Measurements from ENCODE around the gene GK.
"Not testable (repeated sequence)": the region's sequence is repeated elsewhere in the genome, so short reads cannot be mapped to it uniquely, and the experiment has no call there.

GK gene

DNA sequence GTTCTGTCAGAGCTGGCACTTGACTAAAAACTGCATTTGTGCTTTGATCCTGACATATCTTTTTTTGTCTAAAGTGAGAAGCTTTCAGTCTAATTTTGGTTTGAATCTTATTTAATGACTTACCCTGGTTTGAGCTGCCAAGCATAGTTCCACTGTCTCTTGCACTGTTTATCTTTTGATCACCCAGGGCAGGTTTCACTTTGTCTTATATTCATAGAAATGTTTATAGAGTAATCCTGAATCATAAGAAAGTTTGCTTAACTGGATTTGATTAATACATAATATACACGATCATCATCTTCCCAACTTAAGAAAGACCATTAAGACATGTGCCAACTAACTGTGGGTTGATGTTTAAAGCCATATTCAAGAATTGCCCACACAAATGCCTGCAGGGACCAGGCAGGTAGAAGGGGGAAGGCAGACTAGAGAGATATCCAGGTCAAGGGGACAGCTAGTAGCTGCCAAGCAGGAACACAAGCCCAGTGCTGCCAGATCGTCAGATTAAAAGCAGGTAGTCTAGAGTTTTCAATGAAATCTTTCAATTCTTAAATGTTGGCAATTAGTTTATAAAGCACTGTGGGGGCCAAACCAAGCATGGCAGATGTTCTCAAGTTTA lies 1.9 kb downstream of the GK start:
- DNase-seq = no peak

GRCh38 chrX:30655991-30656390 lies 2.8 kb downstream of the GK start:
- no peak for DNase-seq

- no peak for DNase-seq
Measured at GRCh38 chrX:30657196-30658161, 4.3 kb downstream of the GK start.

GRCh38 chrX:30659421-30659820 lies 6.2 kb downstream of the GK start:
- no peak for DNase-seq

GRCh38 chrX:30661228-30661627 lies 8.0 kb downstream of the GK start:
- no peak for DNase-seq

DNA sequence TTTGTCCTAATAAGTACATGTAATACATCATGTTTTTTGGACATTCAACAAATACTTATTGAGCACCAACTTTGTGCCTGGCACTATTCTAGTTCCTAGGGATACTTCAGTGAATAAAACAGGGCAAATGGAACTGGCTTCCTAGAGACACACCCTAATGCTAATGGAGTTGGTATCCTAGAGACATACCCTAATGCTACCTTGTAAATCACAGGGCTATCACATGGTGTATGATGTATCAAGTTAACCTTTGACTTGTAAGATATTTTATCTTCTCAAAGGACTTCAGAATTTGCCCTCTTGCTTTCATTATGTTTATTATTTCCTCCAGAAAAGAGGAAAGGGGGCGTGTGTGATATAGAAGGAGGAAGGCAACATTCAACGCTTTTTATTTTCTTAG lies 10.1 kb downstream of the GK start:
- DNase-seq = no peak

DNA sequence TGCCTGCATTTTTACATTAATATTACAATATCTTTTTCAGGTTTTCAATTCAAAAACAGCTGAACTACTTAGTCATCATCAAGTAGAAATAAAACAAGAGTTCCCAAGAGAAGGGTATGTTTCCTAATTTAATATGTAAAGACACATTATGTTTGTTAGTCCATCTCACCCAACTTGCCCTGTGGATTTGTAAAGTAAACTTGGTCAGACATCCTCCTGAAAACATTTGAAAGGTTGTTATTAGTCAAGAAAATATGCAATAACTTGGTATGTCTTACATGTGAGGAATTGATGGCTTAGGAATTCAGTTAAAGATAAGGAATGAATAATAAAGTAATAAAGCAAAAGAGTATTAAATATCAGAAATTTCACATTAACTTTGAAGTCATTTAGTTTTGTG lies 12.2 kb downstream of the GK start:
- no peak for DNase-seq

- no peak for DNase-seq
Measured at GRCh38 chrX:30666094-30666493, 12.9 kb downstream of the GK start.

DNA sequence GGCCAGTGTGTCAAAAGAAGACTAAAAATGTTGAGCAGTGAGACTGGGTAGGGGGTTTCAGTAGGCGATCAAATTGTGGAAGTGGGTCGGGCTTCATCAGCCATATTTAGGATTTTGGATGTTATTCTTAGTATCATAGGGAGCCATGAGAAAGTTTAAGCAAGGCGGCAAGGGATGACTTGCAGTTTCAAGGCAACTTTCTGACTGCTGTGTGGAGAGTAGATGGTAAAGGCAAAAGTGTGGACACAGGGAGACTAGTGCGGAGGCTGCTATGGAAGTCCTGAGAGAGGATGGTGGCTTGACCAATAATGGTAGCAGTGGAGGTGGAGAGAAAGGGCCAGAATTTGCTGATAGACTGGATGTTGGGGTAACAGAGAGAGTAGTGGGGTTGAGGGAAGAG lies 15.4 kb downstream of the GK start:
- DNase-seq = no peak

DNA sequence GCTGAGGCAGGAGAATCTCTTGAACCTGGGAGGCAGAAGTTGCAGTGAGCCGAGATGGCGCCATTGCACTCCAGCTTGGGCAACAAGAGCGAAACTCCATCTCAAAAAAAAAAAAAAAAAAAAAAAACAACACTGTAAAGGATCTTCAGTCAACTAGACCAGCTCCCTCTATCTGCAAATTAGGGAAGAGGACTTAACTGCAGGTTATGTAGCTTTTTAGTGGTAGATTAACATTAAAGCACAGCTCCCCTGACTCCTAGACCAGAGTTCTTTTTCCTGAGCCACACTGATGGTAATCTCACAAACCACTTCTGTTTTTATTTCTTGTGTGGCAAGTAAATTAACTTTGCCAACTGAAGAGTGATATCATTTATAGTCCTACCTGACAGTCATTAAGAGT lies 18.0 kb downstream of the GK start:
- DNase-seq = not testable (repeated sequence)

DNA sequence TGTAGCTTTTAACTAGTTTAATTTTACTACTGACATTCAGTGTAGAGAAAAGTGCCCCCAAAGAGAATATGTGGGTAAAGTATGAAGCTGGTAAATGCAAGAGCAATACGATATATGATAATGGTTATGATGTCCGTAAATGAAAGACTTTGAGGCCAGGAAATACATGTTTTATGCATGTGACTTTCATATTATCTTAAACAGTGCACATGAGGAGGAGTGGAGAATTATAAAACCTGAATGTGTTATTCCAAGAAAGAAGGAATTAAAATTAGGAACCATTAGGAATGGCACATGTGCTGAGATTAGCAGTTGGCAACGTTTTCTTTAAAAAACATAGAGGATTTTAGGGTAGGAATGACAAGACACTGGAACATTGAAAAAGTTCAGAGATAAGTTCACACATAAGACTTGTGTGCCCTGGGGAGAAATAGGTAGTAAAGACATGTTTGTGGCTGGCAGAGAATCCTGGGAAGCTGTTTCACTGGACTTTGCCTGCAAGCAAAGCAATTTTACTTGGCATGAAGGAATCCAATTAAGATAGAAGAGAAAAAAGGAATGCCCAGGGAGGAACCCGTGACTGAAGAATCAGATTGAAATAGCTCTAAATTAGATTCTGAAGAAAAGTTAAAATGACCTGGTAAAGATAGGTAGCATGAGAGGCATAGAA lies 20.0 kb downstream of the GK start:
- no peak for DNase-seq

- DNase-seq = no peak
Measured at GRCh38 chrX:30673884-30674598, 20.8 kb downstream of the GK start.

- DNase-seq = no peak
Measured at GRCh38 chrX:30674799-30675198, 21.6 kb downstream of the GK start.

DNA sequence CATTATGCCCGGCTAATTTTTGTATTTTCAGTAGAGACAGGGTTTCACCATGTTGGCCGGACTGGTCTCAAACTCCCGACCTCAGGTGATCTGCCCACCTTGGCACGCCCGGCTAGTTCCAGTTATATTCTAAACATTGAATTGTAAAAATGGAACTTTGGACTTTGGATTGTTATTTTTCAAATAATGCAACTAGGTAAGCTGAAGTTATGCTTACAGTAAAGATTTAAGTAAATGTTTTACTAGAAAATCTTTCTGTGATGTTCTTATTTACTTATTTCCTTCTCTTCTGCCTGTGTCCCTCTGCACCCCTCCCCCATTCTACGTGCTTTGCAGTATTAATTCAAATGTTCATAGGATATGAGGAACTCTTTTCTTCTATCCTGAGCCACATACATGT lies 26.1 kb downstream of the GK start:
- no peak for DNase-seq

DNA sequence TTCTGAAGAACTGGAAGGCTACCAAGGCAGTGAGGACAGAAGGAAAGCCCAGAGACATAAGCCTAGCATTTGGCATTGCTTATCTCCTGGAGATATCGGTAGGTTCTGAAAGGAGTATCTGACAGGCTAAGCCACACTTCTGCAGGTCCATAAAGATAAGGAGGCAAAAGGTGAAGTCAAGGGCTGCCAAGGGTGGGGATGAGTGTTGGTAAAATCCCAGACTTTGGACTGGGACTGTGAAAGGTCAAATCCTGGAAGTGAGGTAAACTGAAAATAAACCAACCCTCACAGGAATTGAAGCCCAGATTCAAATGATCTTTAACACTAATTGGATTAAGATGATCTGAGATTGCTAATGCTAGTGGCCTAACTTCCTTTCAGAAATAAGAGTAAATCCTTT lies 27.4 kb downstream of the GK start:
- DNase-seq = no peak

GRCh38 chrX:30688641-30689040 lies 35.4 kb downstream of the GK start:
- DNase-seq = no peak

GRCh38 chrX:30689116-30689515 lies 35.9 kb downstream of the GK start:
- DNase-seq = no peak

DNA sequence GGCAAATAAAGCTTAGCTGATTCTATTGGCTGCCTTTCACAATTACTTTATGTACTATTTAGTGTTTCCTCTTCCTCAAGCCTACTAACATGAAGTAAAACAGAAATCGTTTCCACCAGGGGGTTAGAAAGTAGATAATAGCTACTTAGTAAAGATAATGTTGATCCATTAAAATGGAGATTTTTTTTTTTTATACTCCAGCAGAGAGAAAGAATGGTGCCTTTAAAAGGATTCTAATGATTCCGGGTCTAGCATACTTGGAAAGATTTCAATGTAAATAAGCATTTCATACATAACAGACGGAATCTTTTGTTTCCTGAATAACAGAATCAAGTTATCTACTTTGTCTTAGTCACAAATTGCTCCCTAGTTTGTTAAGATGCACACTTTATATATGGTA lies 37.1 kb downstream of the GK start:
- DNase-seq = no peak

DNA sequence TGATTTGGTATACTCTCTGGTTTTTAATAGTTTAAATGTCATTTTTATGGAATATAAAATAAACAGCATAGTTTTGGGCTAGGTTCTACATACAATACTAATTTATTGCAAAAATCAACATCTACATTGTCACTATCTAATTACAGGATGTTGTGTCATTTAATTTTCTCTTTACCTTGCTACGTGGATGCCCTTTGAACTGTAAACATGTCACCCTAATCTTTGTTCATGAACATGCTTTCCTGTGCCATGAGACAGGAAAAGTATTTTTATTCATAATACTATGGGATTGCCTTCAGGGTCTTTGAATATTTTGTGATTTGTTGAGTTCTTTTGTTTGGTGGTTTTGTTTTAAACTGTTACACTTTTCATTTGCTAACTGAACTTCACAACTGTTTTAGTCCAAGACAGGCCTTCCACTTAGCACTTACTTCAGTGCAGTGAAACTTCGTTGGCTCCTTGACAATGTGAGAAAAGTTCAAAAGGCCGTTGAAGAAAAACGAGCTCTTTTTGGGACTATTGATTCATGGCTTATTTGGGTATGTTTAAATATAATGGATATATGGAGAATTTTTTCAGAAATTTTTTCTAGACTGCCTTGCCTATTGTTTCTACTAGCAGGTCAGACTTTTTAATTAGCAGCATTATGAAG lies 40.9 kb downstream of the GK start:
- DNase-seq = no peak

- DNase-seq = no peak
Measured at GRCh38 chrX:30702736-30703135, 49.5 kb downstream of the GK start.

DNA sequence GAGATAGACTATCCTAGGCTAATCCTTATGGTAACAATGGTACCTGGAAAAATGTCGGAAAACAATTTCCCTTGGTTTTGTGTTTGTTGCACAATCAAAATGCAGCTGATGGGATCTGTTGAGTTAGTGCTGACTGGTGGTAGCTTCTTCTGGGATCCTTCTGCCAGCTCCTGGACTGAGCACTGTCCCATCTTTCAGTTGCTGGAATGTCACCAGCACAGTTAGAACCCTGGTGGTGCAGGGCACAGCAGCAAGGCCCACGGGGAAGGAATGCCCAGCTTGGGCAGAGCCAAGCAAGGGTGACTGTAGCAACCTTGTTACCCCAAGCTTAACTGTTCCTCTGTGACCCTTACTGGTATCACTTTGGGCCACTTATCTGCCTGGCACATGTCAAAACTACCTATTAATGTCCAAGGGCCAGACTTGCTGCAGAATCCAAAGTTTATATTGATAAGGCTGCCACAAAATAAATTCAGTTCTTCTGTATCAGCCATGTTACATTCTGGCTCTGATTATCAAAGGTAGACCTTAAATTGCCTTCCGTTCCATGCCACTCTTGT lies 53.1 kb downstream of the GK start:
- no peak for DNase-seq

GRCh38 chrX:30712214-30712613 lies 59.0 kb downstream of the GK start:
- no peak for DNase-seq

All from NCI-H446 treated with DMSO at 0.1 percent for 48 hours (cell line).